GM18909 (cell line): ENCODE data around the gene GREB1L.
A peak's percentile ranks its signal among the peaks of the same experiment; 100 is the strongest.

Experiments
- ATAC-seq: cut with Tn5 transposase; IDR thresholded peaks from one replicate; pipeline ENCODE4 v1.9.1; 2021; ENCODE audit warnings: mild to moderate bottlenecking; ENCODE audit not compliant: unreplicated experiment, poor library complexity

Gene GREB1L

GRCh38 chr18:21441670-21442069, 199.6 kb downstream of the GREB1L start:
- ATAC-seq = no peak

DNA sequence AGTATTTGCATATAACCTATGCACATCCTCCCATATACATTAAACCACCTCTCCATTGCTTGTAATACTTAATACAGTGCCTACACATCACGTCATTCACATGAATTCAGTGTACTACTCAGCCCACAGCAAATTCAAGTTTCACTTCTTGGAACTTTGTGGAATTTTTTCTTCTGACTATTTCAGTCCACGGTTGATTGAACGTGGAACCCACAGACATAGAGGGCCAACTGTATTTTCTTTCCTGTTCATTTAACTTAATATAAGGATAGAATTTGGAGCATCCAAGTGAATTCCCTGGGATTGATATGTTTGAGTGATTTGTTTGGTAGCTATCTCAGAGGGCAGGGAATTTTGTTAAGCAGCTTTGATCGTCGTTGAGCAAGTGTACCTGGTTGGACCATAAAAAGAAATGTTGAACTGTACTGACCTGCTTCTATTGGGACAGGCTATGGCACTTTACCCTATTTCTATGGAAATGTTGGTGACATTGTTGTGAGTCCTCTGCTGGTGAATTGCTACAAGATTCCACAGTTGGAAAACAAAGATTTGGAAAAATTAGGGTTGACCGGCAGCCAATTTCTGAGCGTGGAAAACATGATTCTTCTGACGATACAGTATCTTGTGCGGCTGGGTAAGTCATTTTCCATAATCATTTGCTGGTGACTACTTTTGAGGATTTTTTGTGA, 201.9 kb downstream of the GREB1L start:
- ATAC-seq = no peak

DNA sequence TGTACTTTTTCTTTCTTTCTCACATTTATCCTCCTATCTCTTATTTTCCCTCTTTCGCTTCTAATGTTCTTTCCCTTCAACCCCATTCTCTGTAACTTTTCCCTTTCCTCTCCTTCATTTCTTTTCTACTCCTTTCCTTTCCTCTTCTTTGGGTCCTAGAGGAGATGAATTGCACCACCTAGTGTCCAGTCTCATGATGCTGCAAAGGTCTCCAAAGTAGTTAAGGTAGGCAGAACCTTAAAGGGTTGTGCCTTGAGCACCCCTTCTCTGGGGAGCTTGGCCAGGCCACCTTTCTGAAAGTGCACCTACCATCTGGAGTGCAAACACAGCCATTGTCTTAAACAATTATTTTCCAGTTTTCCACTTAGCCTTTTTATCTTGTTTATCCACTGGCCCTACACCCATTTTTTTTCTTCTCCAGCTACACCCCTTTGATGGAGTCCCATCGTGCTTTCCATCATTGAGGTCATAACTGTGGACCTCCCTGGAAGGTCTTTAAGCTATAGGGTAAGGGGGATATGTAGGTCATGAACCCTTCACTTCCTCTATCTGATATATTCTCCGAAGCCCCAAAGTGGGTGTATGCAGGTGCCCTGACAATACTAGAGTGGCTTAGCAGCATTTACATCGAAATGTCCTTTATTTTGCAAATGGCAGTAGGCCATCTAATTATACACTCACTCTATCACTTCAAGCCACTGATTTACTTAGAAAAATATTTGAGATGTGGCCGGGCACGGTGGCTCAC, 202.6 kb downstream of the GREB1L start:
- peak; percentile 52 for ATAC-seq

DNA sequence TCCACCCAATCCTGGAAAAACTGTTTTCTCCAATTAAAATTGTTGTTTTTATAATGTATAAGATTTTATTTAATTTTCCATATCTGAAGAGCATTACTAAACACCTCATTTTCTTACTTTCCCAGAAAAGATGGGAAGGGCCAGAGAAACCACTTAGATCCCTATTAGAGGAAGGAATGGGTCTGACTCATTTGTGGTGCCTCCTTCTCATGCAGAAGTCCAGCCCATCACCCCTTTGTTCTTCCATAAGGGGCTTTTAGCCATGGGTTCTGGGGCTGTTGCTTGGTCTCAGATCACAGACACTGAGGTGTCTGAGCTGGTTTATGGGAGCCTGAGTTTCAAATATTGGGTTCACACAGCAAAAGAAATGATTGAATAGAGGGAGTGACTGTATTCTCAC, 206.3 kb downstream of the GREB1L start:
- ATAC-seq = no peak

- ATAC-seq = no peak
These were observed 207.6 kb downstream of the GREB1L start for GRCh38 chr18:21449367-21450290.

GRCh38 chr18:21450503-21450902, 208.5 kb downstream of the GREB1L start:
- ATAC-seq = no peak

- no peak for ATAC-seq
These were observed 208.9 kb downstream of the GREB1L start for GRCh38 chr18:21450913-21451312.

- no peak for ATAC-seq
These were observed 209.8 kb downstream of the GREB1L start for GRCh38 chr18:21451851-21452250.

- ATAC-seq = no peak
These were observed 210.3 kb downstream of the GREB1L start for GRCh38 chr18:21452276-21452780.

DNA sequence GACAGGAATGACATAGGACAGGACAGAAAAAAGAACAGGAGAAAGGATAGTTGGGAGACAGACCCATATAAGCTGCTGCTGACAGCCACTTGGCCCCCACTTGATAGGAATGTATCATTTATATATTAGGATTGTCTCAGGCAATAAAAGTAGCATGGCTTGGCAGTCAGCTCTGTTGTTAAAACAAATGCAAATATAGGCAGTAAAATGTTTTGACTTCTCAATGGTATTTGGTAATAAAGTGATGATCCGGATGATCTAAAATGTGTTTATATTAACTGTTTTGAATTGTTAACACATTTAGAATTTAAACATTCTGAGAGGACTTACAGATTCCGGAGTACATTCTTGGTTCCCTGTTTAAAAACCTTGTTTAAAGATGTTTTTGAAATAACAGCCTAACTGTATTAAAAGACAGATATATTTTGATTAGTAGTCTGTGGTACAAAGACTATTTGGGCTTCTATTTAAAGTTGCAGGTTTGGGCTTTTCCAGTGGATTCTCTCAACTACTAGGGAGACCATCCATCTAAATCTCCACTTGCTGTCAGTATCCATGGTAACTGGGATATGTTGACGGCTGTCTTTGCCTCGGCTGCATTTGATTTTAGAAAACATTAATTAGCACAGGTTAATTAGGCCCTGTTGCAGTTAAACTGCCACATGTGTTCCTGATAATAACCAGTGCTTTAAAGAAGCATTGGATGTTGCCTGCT, 210.9 kb downstream of the GREB1L start:
- ATAC-seq = no peak

DNA sequence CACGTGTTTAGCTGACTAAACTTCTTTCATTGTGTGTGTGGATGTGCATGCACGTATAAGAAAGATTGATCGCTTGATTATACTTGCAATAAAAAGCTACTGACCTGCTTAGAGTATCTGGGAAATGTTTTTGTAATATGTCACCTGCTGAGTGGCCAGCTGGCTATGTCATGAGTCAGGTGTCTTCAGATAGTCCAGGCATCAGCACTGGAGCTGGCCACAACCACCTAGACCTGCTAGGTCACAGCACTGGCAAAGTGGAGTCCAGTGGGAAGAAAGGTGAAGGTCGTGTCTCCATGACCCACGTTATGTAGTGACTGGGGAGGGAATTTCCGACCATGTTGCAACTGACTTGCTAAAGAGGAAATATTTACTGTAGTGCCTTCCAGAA, 211.5 kb downstream of the GREB1L start:
- ATAC-seq = no peak

- no peak for ATAC-seq
These were observed 212.7 kb downstream of the GREB1L start for GRCh38 chr18:21454725-21455124.

- no peak for ATAC-seq
These were observed 214.6 kb downstream of the GREB1L start for GRCh38 chr18:21456428-21457178.

GRCh38 chr18:21457179-21457535, 215.1 kb downstream of the GREB1L start:
- no peak for ATAC-seq

DNA sequence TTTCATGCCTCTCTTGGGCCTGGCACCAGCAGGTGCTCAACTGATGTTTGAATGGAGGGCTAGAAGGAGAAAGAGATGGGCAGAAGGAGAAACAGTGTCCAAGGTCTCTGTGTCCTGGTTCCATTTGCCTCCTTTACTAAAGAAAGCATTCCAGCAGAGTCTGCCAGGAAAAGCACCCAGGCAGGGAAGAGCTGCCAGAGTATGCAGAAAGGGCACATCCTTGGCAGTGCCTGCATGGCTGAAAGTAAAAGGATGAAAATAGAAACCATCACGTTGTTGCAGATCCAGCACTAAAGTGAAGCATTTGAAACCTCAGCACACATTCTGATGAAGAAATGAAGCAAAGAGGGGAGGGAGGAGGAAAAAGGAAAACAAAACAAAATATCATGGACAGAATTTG, 216.3 kb downstream of the GREB1L start:
- no peak for ATAC-seq

GRCh38 chr18:21458788-21459187, 216.8 kb downstream of the GREB1L start:
- ATAC-seq = no peak

DNA sequence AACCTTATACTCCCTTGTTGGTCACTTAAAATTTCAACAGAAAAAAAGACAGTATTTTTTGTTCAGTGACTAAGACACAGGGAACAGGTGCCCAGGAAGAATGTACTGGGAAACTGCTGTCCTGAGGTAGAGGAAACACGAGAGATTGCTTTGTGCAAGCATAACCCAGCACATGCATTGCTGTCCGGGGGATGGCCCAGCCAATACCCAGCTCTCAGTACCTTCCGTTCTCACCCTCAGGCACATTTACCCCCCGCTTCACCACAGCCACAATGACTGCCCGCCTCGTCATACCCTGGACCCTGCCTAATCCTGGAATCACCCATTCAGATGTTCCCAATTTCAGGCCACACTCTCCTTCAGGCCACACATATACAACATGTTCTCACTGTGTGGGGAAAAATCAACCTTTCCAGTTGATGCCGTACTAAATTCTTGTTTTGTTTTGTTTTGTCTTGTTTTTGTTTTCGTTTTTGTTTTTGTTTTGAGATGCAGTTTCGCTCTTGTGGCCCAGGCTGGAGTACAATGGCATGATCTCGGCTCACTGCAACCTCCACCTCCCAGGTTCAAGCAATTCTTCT, 217.8 kb downstream of the GREB1L start:
- no peak for ATAC-seq

DNA sequence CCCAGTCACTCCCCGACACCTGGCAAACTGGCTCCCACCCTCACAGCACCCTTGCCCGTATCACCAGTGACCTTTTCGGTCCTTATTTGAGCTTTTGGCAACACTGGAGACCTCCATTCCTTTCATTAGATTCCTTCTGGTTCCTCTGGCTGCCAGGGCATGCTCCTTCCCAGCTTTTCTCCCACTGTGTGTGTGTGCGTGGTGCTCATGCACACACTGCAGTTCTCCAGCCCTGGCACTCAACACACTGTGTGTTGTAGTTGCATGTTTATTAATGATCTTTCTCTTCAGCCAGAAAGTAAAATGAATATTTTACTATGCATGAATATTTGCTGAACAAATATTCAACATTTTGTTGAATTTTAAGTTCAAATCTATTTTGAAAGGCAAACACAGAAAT, 219.4 kb downstream of the GREB1L start:
- no peak for ATAC-seq

- no peak for ATAC-seq
These were observed 221.7 kb downstream of the GREB1L start for GRCh38 chr18:21463718-21464117.
